Esophagus squamous epithelium (tissue), 5 donors: ENCODE results near the gene ASTL. TPM values are rescaled to one million over a fixed set of nuclear protein-coding genes. Genes with fewer than 3 reads are reported as not detected.

ENCODE experiments used
- DNase-seq: peaks from one replicate; lab custom pipeline; 2025; lab: John Stamatoyannopoulos, UW
- H3K27ac ChIP-seq, 4 donors: fragments of 200-600 bp; sonication (generic); one replicate each; pipeline ENCODE4 v1.5.1; 2016 to 2019; ENCODE audit warnings: mild to moderate bottlenecking in 1 of 4
- H3K27me3 ChIP-seq, 4 donors: fragments of 200-600 bp; sonication (generic); 1 replicate in 3 of 4; 2 replicates in 1 of 4; pipeline versions ENCODE4 v1.5.1 to v1.6.0; 2017 to 2021; ENCODE audit warnings: antibody characterized with exemption in 1 of 4
- H3K36me3 ChIP-seq, 3 donors: fragments of 200-600 bp; sonication (generic); one replicate each; pipeline ENCODE4 v1.5.1; 2016 to 2019
- H3K4me1 ChIP-seq, 3 donors: fragments of 200-600 bp; sonication (generic); one replicate each; pipeline ENCODE4 v1.5.1; 2017 to 2019
- H3K4me3 ChIP-seq, 4 donors: fragments of 200-600 bp; sonication (generic); 1 replicate in 3 of 4; 2 replicates in 1 of 4; pipeline ENCODE4 v1.5.1; 2016 to 2019; ENCODE audit warnings: mild to moderate bottlenecking in 2 of 4, moderate library complexity in 1 of 4
- H3K9me3 ChIP-seq, 3 donors: fragments of 200-600 bp; sonication (generic); one replicate each; pipeline ENCODE4 v1.5.1; 2016 to 2019
- POLR2A ChIP-seq, 4 donors: fragments of 450-650 bp; IDR thresholded peaks; one replicate each; pipeline ENCODE4 v1.6.1; 2017; ENCODE audit warnings: antibody characterized with exemption in 4 of 4, mild to moderate bottlenecking in 4 of 4, moderate library complexity in 3 of 4
- WGBS, 2 donors: methylation state at CpG; one replicate each; pipeline ENCODE4 v1.1.5; 2018; 5-methylcytosine and 5-hydroxymethylcytosine counted together
- intact Hi-C: fragments of 100-400 bp; cut with DNase I; formaldehyde crosslinking; loops from one replicate; pipeline ENCODE4 v1.15.0; 2022
- total RNA-seq, 4 donors: library from RNA; depleted of rRNA; stranded (reverse); fragments of >200 nt; gene quantifications; one replicate each; pipeline ENCODE4 v1.1.0, GENCODE V29; 2016
- TF ChIP-seq, protein P1 (sequence below), 6 experiments: fragments of 450-650 bp in 4 of 6; fragments of 200-600 bp in 2 of 6; sonication (generic) in 2 of 6; IDR thresholded peaks; one replicate each; pipeline ENCODE4 v1.5.1; 2016 to 2019; ENCODE audit warnings: antibody characterized with exemption in 6 of 6, mild to moderate bottlenecking in 4 of 6, moderate library complexity in 4 of 6
- donor health status: DM: yes; HTN: yes; CAD: no.

The ASTL gene
- total RNA-seq, 4 donors from 2014 or later: 0.30 to 0.53 TPM; not detected in 2

DNA sequence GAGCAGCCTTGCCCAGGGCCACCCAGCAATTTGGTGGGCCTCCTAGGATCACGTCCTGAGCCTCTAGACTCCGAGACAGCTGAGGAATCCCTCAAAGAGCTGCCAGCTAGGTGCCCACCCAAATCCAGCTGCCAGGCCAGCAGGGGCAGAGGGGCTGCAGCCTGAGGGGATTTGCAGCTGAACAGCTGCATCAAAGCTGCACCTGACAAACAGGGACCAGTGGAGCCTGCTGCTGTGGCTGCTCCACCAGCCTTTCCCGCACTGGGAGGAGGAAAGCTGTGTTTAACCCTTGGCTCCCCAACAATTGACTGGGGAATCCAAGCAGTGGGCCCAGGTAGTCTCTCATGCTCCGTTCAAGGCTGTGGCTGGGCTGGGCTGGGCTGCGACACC is 30.2 kb downstream of the ASTL start:
- H3K9me3 ChIP-seq: peaks cover 0 to 19% (median 10%) of the 10 kb centered on the region in 3 donors
- H3K4me3 ChIP-seq: no peak overlapping the region
- H3K36me3 ChIP-seq: no peaks in the 10 kb centered on the region
- H3K4me1 ChIP-seq: peaks cover 0 to 9% (median 0%) of the 10 kb centered on the region in 3 donors
- no peak for TF ChIP-seq POLR2A (IDR thresholded peaks at IDR 0.05)
- TF ChIP-seq, protein P1, sequence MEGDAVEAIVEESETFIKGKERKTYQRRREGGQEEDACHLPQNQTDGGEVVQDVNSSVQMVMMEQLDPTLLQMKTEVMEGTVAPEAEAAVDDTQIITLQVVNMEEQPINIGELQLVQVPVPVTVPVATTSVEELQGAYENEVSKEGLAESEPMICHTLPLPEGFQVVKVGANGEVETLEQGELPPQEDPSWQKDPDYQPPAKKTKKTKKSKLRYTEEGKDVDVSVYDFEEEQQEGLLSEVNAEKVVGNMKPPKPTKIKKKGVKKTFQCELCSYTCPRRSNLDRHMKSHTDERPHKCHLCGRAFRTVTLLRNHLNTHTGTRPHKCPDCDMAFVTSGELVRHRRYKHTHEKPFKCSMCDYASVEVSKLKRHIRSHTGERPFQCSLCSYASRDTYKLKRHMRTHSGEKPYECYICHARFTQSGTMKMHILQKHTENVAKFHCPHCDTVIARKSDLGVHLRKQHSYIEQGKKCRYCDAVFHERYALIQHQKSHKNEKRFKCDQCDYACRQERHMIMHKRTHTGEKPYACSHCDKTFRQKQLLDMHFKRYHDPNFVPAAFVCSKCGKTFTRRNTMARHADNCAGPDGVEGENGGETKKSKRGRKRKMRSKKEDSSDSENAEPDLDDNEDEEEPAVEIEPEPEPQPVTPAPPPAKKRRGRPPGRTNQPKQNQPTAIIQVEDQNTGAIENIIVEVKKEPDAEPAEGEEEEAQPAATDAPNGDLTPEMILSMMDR (IDR thresholded peaks at IDR 0.05): no peak
- H3K27me3 ChIP-seq: peaks cover 0 to 36% (median 0%) of the 10 kb centered on the region in 4 donors
- peak overlapping the region in 2 of 4 donors; percentile 23 to 47 for H3K27ac ChIP-seq
- DNase-seq: no peak
- 30 to 40% methylated on average over 1 to 2 of the region's 5 CpGs for WGBS, 2 donors
- intact Hi-C loops: no loop called here

DNA sequence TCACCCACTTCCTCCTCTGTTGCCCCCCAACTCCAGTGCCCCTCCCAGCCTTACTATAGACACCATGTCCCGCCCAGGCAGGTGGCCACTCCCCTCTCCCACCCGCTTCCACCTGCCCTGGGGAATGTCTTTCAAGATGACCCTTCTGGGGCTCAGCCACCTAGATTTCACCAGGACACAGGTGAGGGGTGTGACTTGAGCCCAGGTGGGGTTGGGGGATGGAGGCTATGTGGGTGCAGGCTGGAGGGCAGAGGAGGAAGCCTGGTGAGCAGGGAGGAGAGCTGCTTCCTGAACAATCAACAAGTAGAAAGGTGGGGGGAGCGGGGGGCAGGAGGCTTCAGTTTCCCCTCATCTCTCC is 30.6 kb downstream of the ASTL start:
- H3K4me1 ChIP-seq: peaks cover 0 to 9% (median 0%) of the 10 kb centered on the region in 3 donors
- no peaks in the 10 kb centered on the region for H3K36me3 ChIP-seq
- no peak overlapping the region for H3K4me3 ChIP-seq
- peaks cover 0 to 19% (median 10%) of the 10 kb centered on the region in 3 donors for H3K9me3 ChIP-seq
- 57 to 88% methylated on average over 1 to 2 of the region's 3 CpGs for WGBS, 2 donors
- no peak overlapping the region for H3K27ac ChIP-seq
- peaks cover 0 to 36% (median 0%) of the 10 kb centered on the region in 4 donors for H3K27me3 ChIP-seq
- TF ChIP-seq, protein P1 (IDR thresholded peaks at IDR 0.05): no peak
- no peak for TF ChIP-seq POLR2A (IDR thresholded peaks at IDR 0.05)
- intact Hi-C loops: no loop called here
- DNase-seq: no peak

DNA sequence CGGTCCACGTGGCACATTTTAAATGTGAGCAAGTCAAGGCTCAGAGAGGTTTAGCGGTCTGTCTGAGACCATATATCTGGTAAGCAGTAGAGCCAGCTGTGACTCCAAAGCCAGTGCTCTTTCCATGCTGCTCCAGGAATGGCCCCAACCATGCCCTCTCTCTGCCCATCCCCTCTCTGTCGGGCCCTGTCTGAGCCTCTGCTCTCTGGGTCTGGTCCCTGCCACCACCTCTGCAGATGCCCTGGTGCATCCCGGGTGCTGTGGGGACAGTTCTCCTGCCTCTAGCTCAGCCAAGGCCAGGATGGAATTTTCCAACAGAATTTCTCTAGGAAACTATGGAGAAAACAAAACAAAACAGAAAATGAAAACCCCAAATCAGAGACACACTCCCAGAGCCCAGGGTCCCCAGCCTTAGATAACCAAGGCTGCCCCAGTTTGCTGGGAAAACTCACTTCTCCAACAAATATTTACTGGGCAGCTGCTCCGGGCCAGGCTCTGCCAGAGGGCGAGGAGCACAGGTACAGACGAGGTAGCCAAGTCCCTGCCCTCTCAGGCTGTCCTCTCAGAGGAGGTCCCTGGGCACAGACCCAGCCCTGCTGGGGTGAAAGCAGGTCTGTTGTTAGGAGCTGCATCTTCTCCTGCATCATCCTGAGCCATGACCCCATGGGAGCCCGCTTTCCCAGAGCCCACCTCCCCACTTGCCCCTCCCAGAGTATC is 31.2 kb downstream of the ASTL start:
- Histone ChIP-seq H3K36me3 (no peaks in the 10 kb centered on the region), H3K27me3 (peaks cover 0 to 36% (median 0%) of the 10 kb centered on the region in 4 donors), H3K4me1 (peaks cover 0 to 9% (median 0%) of the 10 kb centered on the region in 3 donors), H3K4me3 (no peak overlapping the region), H3K27ac (no peak overlapping the region), H3K9me3 (peaks cover 0 to 19% (median 10%) of the 10 kb centered on the region in 3 donors)
- WGBS, 2 donors: 67 to 78% methylated on average over 7 to 8 of the region's 9 CpGs
- TF ChIP-seq POLR2A (IDR thresholded peaks at IDR 0.05): no peak
- TF ChIP-seq, protein P1 (IDR thresholded peaks at IDR 0.05): no peak
- intact Hi-C loops: no loop called here
- no peak for DNase-seq

DNA sequence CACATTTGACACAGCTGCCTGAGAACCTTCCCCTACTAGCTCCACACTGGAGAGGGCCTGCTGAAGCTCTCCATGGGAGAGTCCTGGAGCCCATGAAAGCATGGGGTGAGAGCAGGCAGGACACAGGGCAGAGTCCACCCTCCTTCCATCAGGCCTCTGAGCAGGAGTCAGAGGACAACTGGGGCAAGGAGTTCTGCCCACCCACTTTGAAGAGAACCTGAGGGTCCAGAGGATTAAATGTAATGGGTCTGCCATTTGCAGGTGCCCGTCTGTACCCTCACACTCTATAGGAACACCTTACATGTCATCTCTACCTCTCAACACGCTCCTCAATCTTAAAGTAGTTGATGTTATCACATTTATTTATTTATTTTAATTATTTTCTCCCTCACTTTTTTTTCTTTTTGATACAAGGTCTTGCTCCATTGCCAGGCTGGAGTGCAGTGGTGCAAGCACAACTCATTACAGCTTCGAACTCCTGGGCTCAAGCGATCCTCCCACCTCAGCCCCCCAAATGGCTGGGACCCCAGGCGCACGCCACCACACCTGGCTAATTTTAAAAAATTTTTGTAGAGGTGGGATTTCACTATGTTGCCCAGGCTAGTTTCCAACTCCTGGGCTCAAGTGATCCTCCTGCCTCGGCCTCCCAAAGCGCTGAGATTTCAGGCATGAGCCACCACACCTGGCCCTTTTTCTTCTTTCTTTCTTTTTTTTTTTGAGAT is 32.1 kb downstream of the ASTL start:
- H3K9me3 ChIP-seq: peaks cover 0 to 19% (median 10%) of the 10 kb centered on the region in 3 donors
- TF ChIP-seq POLR2A (IDR thresholded peaks at IDR 0.05): no peak
- TF ChIP-seq, protein P1 (IDR thresholded peaks at IDR 0.05): no peak
- H3K36me3 ChIP-seq: no peaks in the 10 kb centered on the region
- H3K4me1 ChIP-seq: peaks cover 0 to 9% (median 0%) of the 10 kb centered on the region in 3 donors
- 95 to 96% methylated on average over 8 of the region's 8 CpGs for WGBS, 2 donors
- intact Hi-C loops: no loop called here
- no peak for DNase-seq
- H3K27ac ChIP-seq: no peak overlapping the region
- peaks cover 0 to 36% (median 0%) of the 10 kb centered on the region in 4 donors for H3K27me3 ChIP-seq
- H3K4me3 ChIP-seq: no peak overlapping the region
